PC-9 (cell line): ENCODE data around the gene FEN1. TPM values are rescaled to one million over a fixed set of nuclear protein-coding genes. Genes with fewer than 3 reads are reported as not detected.

Experiments
- BruUV-seq: library from RNA; stranded (reverse); fragments of 400-500 nt; replicated peaks from 2 replicates; lab custom pipeline; 2021; lab: Mats Ljungman, UMichigan
- CTCF ChIA-PET: fragments of 300-600 bp; sonication (Branson Sonifier 250); formaldehyde crosslinking; loops from one replicate; lab custom pipeline; 2022; ENCODE audit warnings: antibody characterized with exemption; lab: Charles Lee
- POLR2A ChIA-PET: fragments of 300-600 bp; sonication (Branson Sonifier 250); formaldehyde crosslinking; loops from one replicate; lab custom pipeline; 2022; ENCODE audit warnings: antibody characterized with exemption; ENCODE audit not compliant: unreplicated experiment; lab: Charles Lee
- DNase-seq, 2 experiments: peaks; one replicate each; pipeline versions ENCODE4 v3.0.0 to v3.0.0-alpha.2; 2015 to 2022; ENCODE audit warnings: mixed read lengths in 1 of 2
- H2AFZ ChIP-seq: fragments of 200-600 bp; sonication (generic); 2 replicates; pipeline ENCODE4 v1.8.1; 2017; ENCODE audit warnings: antibody characterized with exemption
- H3F3A ChIP-seq: fragments of 200-600 bp; sonication (generic); 2 replicates; pipeline ENCODE4 v1.8.1; 2017; ENCODE audit warnings: antibody characterized with exemption, mild to moderate bottlenecking, low read depth; ENCODE audit not compliant: insufficient read depth
- H3K27ac ChIP-seq: fragments of 200-600 bp; sonication (generic); 2 replicates; pipeline ENCODE4 v1.6.1; 2016; ENCODE audit warnings: mixed run types
- H3K27me3 ChIP-seq: fragments of 200-600 bp; sonication (generic); 2 replicates; pipeline ENCODE4 v1.6.1; 2016; ENCODE audit warnings: low read depth, mixed run types; ENCODE audit not compliant: insufficient read depth
- H3K36me3 ChIP-seq: fragments of 200-600 bp; sonication (generic); 2 replicates; pipeline ENCODE4 v1.6.1; 2016; ENCODE audit warnings: low read depth, mixed run types
- H3K4me1 ChIP-seq: fragments of 200-600 bp; sonication (generic); replicated peaks from 2 replicates; pipeline ENCODE4 v1.6.1; 2016; ENCODE audit warnings: mixed run types; ENCODE audit not compliant: insufficient read depth
- H3K4me2 ChIP-seq: fragments of 200-600 bp; sonication (generic); 2 replicates; pipeline ENCODE4 v1.6.1; 2017; ENCODE audit warnings: mixed run types
- H3K4me3 ChIP-seq: fragments of 200-600 bp; sonication (generic); 2 replicates; pipeline ENCODE4 v1.6.1; 2016; ENCODE audit warnings: mixed run types
- H3K79me2 ChIP-seq: fragments of 200-600 bp; sonication (generic); 2 replicates; pipeline ENCODE4 v1.6.1; 2017; ENCODE audit warnings: low read depth, mixed run types
- H3K9me2 ChIP-seq: fragments of 200-600 bp; sonication (generic); 2 replicates; pipeline ENCODE4 v1.8.1; 2017; ENCODE audit warnings: mild to moderate bottlenecking; ENCODE audit not compliant: insufficient read depth
- H3K9me3 ChIP-seq: fragments of 200-600 bp; sonication (generic); 2 replicates; pipeline ENCODE4 v1.8.1; 2016; ENCODE audit warnings: low read depth; ENCODE audit not compliant: insufficient read depth
- H4K20me1 ChIP-seq: fragments of 200-600 bp; sonication (generic); 2 replicates; pipeline ENCODE4 v1.8.1; 2017; ENCODE audit not compliant: insufficient read depth
- CTCF ChIP-seq: fragments of 200-600 bp; sonication (generic); conservative IDR thresholded peaks from 2 replicates; pipeline ENCODE4 v1.6.1; 2017; ENCODE audit warnings: mixed run types, antibody characterized with exemption, mild to moderate bottlenecking, moderate library complexity
- EZH2 ChIP-seq: fragments of 200-600 bp; sonication (generic); IDR thresholded peaks from 2 replicates; pipeline ENCODE4 v1.8.0; 2017; ENCODE audit warnings: antibody characterized with exemption, low read depth
- intact Hi-C: fragments of 100-400 bp; cut with micrococcal nuclease; formaldehyde crosslinking; loops from one replicate; pipeline ENCODE4 v1.10.0; 2022; ENCODE audit not compliant: unreplicated experiment
- total RNA-seq: library from RNA; stranded (reverse); gene quantifications from 2 replicates; pipeline ENCODE4 v1.2.3, GENCODE V29; 2021

The FEN1 gene
- total RNA-seq, 1 experiment from 2014 or later: 60.9 TPM

GRCh38 chr11:61762223-61762615, 30.5 kb upstream of the FEN1 start:
- CTCF ChIA-PET: no interaction called here
- no TSS peak for BruUV-seq

GRCh38 chr11:61762798-61763197, 29.9 kb upstream of the FEN1 start:
- ChIA-PET CTCF (no interaction called here), POLR2A (no interaction called here)
- no peaks in the 10 kb centered on the region for H3K79me2 ChIP-seq
- H3K9me3 ChIP-seq: no peaks in the 10 kb centered on the region
- H3K27me3 ChIP-seq: no peaks in the 10 kb centered on the region
- H3K4me3 ChIP-seq: no peak overlapping the region
- H3K9me2 ChIP-seq: no peaks in the 10 kb centered on the region
- H3K4me1 ChIP-seq: no peaks in the 10 kb centered on the region
- H3K4me2 ChIP-seq: no peak overlapping the region
- TF ChIP-seq CTCF (no peak), EZH2 (no peak)
- no TSS peak for BruUV-seq
- no peaks in the 10 kb centered on the region for H3K36me3 ChIP-seq
- no peak overlapping the region for H2AFZ ChIP-seq
- H3F3A ChIP-seq: no peaks in the 10 kb centered on the region; the same call in 1 of the 2 replicates
- intact Hi-C loops: no loop called here
- no peak overlapping the region for H3K27ac ChIP-seq
- H4K20me1 ChIP-seq: no peaks in the 10 kb centered on the region
- no peak for DNase-seq

More at GRCh38 chr11:61762223-61762615, 30.5 kb upstream of the FEN1 start:
- DNase-seq: no peak
- H3K4me1 ChIP-seq: peaks cover under 1% of the 10 kb centered on the region; the same call in 1 of the 2 replicates
- H3K27me3 ChIP-seq: no peaks in the 10 kb centered on the region
- H3K4me2 ChIP-seq: no peak overlapping the region
- no peaks in the 10 kb centered on the region for H3K36me3 ChIP-seq
- intact Hi-C loops: no loop called here
- H2AFZ ChIP-seq: no peak overlapping the region
- POLR2A ChIA-PET: no interaction called here
- no peak for TF ChIP-seq EZH2
- no peak for TF ChIP-seq CTCF
- H3K79me2 ChIP-seq: no peaks in the 10 kb centered on the region
- H3K9me2 ChIP-seq: no peaks in the 10 kb centered on the region
- no peaks in the 10 kb centered on the region for H3K9me3 ChIP-seq
- H3K27ac ChIP-seq: no peak overlapping the region
- H3K4me3 ChIP-seq: no peak overlapping the region
- peaks cover under 1% of the 10 kb centered on the region; the same call in 1 of the 2 replicates for H3F3A ChIP-seq
- H4K20me1 ChIP-seq: no peaks in the 10 kb centered on the region

- Histone ChIP-seq H3K4me3 (no peak overlapping the region), H3F3A (peaks cover 4% of the 10 kb centered on the region; the same call in 1 of the 2 replicates), H3K27me3 (no peaks in the 10 kb centered on the region), H3K36me3 (no peaks in the 10 kb centered on the region), H3K4me1 (no peaks in the 10 kb centered on the region), H3K9me2 (no peaks in the 10 kb centered on the region), H3K9me3 (no peaks in the 10 kb centered on the region), H3K79me2 (no peaks in the 10 kb centered on the region), H2AFZ (no peak overlapping the region), H3K27ac (no peak overlapping the region), H3K4me2 (no peak overlapping the region), H4K20me1 (no peaks in the 10 kb centered on the region)
- BruUV-seq: no TSS peak
- no peak for DNase-seq
- ChIA-PET CTCF (interaction anchor here (0.6 kb wide), 1 partner anchor 15 kb away, joined by 3 read pairs; no protein-coding TSS in a partner anchor), POLR2A (no interaction called here)
- TF ChIP-seq EZH2: no peak
- no peak for TF ChIP-seq CTCF
- intact Hi-C loops: no loop called here
Measured at GRCh38 chr11:61763930-61764605, 28.6 kb upstream of the FEN1 start.
